GM10847 (cell line): ENCODE measurements around the gene RTP1.

ENCODE experiments used
- POLR2A ChIP-seq: IDR thresholded peaks from 2 replicates; pipeline ENCODE4 v1.6.1; 2011; ENCODE audit not compliant: insufficient read length; ENCODE audit errors: extremely low read depth

Gene RTP1

DNA sequence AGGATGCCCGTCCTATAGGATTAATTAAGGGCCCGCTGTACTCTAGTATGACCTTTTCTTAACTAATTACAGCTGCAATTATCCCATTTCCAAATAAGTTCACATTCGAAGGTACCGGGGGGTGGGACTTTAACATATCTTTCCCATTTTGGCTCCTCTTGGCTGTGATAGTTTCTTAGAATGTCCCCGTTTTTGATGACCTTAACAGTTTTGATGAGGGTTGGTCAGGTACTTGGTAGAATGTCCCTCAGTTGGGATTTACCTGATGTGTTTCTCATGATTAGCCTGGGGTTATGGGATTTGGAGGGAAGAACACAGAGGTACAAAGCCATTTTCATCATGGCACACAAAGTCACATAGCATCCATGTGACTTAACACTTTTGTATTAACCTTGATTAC is 18.2 kb downstream of the RTP1 start:
- TF ChIP-seq POLR2A = no peak

DNA sequence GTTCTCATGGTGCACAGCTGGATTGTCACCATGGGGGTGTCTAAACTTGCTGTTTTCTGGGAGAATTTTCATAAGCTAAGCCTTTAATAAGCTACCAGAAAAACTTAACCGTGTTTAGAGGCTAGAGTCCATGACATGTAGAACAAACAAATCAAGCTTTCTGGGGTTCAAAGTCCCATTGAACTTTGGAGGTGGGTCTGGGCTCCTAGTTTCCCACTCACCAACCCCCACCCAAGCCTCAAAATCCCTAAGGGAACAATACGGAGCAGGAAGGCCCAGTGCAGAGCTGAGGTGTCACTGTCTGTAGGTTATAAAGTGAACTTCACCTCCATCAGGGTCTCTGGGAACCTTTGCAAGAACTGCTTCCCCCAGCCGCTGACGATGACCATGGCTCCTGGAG is 25.5 kb downstream of the RTP1 start:
- no peak for TF ChIP-seq POLR2A

DNA sequence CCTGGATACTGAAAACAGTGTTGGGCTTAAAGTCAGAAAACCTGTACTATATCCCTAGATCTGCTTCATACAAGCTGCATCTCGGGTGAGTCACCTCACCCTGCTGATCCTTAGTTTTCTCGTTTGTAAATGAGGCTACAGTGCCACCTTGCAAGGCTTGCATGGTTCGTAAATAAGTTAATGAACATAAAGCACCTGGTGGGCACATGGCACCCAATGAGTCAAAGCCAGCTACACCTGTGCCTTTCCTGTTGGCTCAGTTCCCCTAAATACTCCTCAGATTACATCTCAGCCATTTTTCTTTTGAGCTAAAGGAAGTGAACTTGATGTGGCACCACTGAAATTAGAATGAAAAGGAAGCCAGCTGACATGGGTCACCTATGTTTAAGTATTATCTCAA is 26.5 kb downstream of the RTP1 start:
- no peak for TF ChIP-seq POLR2A

DNA sequence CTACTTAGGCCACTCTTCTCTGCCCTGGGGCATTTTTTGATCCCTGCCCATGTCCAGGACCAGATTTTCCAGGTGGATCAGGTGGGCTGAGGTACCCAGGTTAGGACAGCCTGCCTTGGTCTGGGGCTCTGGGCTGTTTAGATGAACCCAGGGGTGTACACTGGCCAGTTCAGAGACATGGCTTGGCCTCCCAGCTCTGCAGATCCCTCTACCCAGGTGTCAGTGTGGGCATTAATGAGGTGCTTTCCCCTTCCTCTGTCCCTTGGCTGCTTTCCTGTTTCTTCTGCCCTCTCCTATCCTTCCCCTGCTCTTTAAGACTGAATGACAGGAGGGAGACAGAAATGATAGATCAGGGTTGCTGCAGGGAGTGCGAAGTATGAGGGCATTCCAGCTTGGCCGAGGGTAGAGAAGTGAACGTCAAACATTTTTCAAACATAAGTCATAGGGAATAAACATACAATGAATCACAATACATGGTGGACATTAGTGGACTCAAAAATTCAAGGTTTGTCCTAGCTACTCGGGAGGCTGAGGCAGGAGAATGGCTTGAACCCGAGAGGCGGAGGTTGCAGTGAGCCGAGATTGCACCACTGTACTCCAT is 30.5 kb downstream of the RTP1 start:
- no peak for TF ChIP-seq POLR2A

DNA sequence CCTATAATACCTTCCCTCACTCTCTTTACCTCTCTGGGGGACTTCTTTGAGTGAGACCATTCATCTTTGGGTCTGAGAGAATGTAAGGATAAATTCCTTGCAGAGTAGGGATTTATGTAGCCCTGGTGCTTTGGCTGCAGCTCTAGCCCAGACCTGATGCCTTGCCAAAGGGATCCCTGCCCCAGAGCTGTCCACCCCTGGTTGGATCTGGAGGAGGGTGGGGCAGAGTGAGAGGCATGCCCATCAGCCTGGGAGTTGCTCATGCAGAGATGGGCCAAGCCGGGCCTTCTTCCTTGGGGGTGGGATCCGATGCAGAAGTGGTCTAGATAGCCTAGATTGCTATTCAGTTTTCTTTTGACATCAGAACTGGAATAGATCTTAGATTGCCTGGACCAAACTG is 31.5 kb downstream of the RTP1 start:
- no peak for TF ChIP-seq POLR2A

DNA sequence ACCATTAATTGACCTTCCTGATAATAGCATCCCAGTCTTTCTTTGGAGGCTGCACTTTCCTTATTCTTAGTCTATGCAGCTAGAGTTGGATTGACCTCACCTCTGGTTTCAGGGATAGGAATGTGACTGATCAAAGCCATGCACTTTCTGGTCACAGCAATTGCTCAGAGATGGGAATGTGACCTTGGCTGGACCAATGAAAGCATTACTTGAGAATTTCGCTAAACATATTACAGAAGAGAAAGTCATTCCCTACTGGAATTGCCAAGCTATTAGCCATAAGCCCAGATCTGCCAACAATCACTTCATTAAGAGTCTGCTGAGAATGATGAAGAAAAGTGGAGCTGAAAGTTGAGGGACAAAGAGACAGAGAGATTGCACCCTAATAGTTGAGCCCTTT is 32.7 kb downstream of the RTP1 start:
- no peak for TF ChIP-seq POLR2A

DNA sequence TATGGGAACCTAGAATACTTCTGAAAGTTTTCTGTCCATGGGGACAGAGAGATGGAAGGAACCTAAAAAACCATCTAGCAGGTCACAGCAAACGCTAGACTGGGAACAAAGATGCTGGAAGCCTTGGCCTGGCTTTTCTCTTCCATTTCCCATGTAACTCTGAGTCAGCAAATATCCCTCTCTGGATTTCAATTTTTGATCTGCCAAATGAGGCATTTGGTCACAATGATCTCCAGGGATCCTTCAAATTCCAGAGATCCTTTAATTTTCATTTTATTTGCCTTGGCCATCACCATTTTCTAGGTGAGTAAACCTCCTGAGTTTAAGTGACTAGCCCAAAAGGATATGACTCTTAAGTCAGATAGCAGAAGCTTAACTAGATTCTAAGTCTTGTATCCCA is 39.7 kb downstream of the RTP1 start:
- TF ChIP-seq POLR2A = no peak

DNA sequence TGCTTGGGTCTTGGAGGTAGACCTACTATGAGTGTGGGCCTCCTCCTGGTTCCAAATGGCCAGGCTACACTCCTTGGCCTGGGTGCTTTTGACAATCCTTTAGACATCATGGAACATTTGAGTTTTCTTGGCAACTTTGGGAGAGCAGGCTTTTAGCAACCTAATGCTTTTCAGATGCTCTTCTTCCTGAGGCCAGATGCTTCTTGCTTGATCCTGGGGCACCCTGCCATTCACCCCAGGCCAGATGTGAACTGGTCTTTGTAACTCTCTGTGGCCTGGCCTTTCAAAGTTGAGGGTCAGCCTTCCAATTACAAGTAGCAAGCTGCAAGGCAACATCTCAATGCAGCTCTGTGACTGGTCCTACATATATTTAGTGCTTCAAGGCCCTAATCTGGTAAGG is 40.5 kb downstream of the RTP1 start:
- TF ChIP-seq POLR2A = no peak

DNA sequence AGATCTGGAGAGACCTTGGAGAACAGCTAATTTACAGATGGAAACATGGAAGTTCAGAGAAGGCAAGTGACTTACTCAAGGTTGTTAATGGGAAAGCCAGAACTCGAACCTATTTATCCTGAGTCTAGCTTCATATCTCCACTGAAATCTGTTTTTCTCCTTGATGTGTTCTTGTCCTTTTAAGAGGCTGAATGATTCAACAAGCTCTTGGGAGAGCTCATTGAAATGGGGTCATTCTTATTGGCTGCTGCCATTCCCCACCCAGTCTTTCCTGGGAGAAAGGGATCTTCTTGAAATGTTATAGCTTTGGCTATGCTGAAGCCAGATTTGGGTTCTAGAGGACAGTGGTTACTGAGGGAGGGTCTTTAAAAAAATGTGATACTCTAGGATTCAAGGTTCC is 41.0 kb downstream of the RTP1 start:
- TF ChIP-seq POLR2A = no peak

DNA sequence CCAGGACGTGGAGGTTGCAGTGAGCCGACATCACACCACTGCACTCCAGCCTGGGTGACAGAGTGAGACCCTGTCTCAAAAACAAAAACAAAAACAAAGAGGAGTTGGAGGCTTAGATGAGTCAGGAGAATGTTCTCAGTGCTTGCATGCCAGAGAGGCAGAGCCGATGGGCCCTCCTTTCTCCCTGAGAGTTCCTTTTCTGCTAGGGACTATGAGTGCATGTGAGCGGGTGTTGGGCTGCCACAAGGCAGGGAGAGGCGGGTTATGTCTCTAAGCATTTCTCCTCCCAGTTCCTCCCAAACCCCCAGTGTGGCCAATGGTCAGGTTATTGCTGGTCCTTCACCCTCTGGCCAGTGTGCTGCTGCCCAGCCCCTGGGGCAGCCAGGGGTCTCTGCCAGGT is 45.1 kb downstream of the RTP1 start:
- no peak for TF ChIP-seq POLR2A

DNA sequence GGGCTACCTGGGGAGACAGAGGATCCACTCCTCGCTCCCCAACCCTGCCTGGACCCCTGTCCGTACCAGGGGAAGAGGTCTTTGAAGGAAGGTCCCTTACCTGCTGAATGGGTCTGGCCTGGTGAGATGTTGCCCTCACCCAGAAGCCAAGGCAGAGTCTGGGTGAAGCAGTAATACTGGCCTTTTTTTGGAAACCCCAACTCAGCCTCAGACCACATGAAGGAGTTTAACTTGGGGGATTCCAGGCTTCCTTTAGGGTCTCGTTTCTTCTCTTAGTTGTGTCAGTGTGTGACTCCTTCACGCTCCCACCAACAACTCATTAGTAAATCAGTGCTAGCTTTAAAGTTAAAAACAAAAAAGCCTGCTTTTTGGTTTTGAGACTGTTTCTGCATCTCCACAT is 45.6 kb downstream of the RTP1 start:
- TF ChIP-seq POLR2A = no peak

DNA sequence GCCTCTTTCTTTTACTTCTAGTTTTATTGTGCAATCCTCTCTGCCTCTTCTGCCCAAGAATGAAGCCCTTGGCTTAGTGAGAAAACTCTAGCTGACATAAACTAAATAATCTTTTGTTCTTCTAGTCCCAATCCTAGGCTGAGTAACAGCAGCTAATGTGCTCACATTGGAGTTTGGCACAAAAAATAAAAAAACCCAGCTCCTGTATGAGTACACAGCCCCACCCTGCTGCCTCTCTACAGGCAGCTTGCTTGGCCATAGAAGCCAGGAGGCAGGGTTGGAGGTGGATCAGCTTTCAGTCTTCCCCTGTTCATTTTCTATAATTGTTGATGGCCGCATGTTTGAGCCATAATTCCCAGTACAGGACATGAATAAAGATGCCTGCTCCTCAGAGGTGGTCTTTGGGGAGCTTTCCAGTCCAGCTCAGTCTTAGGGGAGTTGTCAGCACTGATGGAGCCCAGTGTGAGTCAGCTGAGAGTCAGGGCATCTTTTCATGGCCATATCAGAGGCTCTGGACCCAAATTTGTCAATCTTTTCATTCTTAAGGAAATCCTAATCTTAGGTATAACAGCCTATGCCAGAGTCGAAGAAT is 46.7 kb downstream of the RTP1 start:
- TF ChIP-seq POLR2A = no peak

DNA sequence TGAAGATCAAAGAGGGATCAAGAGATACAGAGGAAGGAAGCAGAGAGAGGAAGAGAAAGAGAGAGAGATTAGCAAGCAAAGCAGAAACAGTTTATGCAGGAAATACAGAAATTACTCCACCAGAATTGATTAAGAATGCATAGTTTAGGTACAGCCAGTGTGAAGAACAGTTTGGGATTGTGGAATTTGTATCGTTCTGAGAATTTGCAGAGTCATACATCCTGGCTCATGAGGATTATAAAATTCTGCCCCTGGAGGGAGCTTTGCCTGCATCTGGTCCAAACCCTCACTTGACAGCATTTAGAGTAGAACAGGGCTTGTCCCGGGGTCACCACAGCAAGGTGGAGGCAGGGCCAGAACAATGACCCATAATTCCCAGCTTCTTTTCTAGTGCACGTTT is 50.1 kb downstream of the RTP1 start:
- TF ChIP-seq POLR2A = no peak
